Stimulated activated CD4-positive, alpha-beta T cell treated with anti-CD3 and anti-CD28 coated beads, Interleukin-12 subunit alpha, Interleukin-12 subunit beta, amount 100 ng/mL, for 48 hours (primary cell): ENCODE data around the gene GCLC.
"Not testable (repeated sequence)": the region's sequence is repeated elsewhere in the genome, so short reads cannot be mapped to it uniquely, and the experiment has no call there.

Experiments used
- DNase-seq, 3 donors: peaks; one replicate each; pipeline ENCODE4 v3.0.0-alpha.2; 2020; ENCODE audit warnings: low read depth in 2 of 3, low spot score in 1 of 3

Gene GCLC

GRCh38 chr6:53544470-53545308, at the start of gene GCLC:
GCLC (minus strand) TSS chr6:53545101; CDS start chr6:53544645, 456 bp downstream.
- peak; percentile 76 to 88 (median 86) for DNase-seq

- no peak for DNase-seq
Measured at GRCh38 chr6:53594596-53594995, 49.7 kb upstream of the GCLC start.

- no peak for DNase-seq
Measured at GRCh38 chr6:53593001-53593488, 48.1 kb upstream of the GCLC start.

- DNase-seq = no peak
Measured at GRCh38 chr6:53591873-53592272, 47.0 kb upstream of the GCLC start.

- no peak for DNase-seq
Measured at GRCh38 chr6:53588816-53589509, 44.1 kb upstream of the GCLC start.

- no peak for DNase-seq
Measured at GRCh38 chr6:53587291-53587690, 42.4 kb upstream of the GCLC start.

GRCh38 chr6:53585208-53585900, 40.5 kb upstream of the GCLC start:
- DNase-seq = no peak

GRCh38 chr6:53584726-53585125, 39.8 kb upstream of the GCLC start:
- no peak for DNase-seq

- no peak for DNase-seq
Measured at GRCh38 chr6:53583451-53583850, 38.5 kb upstream of the GCLC start.

GRCh38 chr6:53582963-53583362, 38.1 kb upstream of the GCLC start:
- no peak for DNase-seq

GRCh38 chr6:53581856-53582255, 37.0 kb upstream of the GCLC start:
- no peak for DNase-seq

GRCh38 chr6:53581173-53581773, 36.4 kb upstream of the GCLC start:
- no peak for DNase-seq

GRCh38 chr6:53579338-53579737, 34.4 kb upstream of the GCLC start:
- peak; percentile 30 to 56 (median 40) for DNase-seq

- DNase-seq = no peak
Measured at GRCh38 chr6:53578371-53578770, 33.5 kb upstream of the GCLC start.

- DNase-seq = no peak
Measured at GRCh38 chr6:53573299-53573698, 28.4 kb upstream of the GCLC start.

GRCh38 chr6:53572379-53572778, 27.5 kb upstream of the GCLC start:
- not testable (repeated sequence) for DNase-seq

GRCh38 chr6:53568776-53569616, 24.1 kb upstream of the GCLC start:
- DNase-seq = no peak

- DNase-seq = no peak
Measured at GRCh38 chr6:53567701-53568100, 22.8 kb upstream of the GCLC start.

GRCh38 chr6:53566755-53567154, 21.9 kb upstream of the GCLC start:
- DNase-seq = no peak

GRCh38 chr6:53565886-53566285, 21.0 kb upstream of the GCLC start:
- no peak for DNase-seq
